ENCODE results near the gene DGCR6L. TPM values are rescaled to one million over a fixed set of nuclear protein-coding genes. Genes with fewer than 3 reads are reported as not detected.
"Not testable (repeated sequence)": the region's sequence is repeated elsewhere in the genome, so short reads cannot be mapped to it uniquely, and the experiment has no call there.

DGCR6L gene
- total RNA-seq, 1 experiment from 2014 or later = 38.6 TPM

GRCh38 chr22:20269673-20270072 lies 50.2 kb downstream of the DGCR6L start:
- H3K27me3 ChIP-seq (ENCODE audit: insufficient read depth, low read length); H3K36me3 Mint-ChIP-seq (ENCODE audit: insufficient read depth in 1 of 3, low read depth in 3 of 3); H3K9ac ChIP-seq (ENCODE audit: extremely low read depth, insufficient read length, low read length); H2BK15ac ChIP-seq (ENCODE audit: low read depth, low read length); H4K5ac ChIP-seq (ENCODE audit: insufficient read length, low read depth, low read length); H4K8ac ChIP-seq (replicated peaks; ENCODE audit: insufficient read length, low read depth, low read length); H3K79me2 ChIP-seq (ENCODE audit: insufficient read depth, low read length); H3K56ac ChIP-seq (ENCODE audit: insufficient read length, low read depth, low read length); DNase-seq; H4K91ac ChIP-seq (ENCODE audit: insufficient read length, low read depth, low read length); H3K27me3 Mint-ChIP-seq (ENCODE audit: low read depth); H3K4me3 Mint-ChIP-seq; H2AFZ ChIP-seq (ENCODE audit: low read length); H2BK5ac ChIP-seq (ENCODE audit: insufficient read length, low read length); H4K20me1 ChIP-seq (ENCODE audit: control insufficient read depth, insufficient read depth, insufficient read length); H3K14ac ChIP-seq (ENCODE audit: insufficient read depth, low read length); H2BK20ac ChIP-seq (ENCODE audit: low read depth, low read length, poor library complexity, severe bottlenecking); H3K23ac ChIP-seq (ENCODE audit: insufficient read length, low read depth, low read length); H3K4me1 ChIP-seq (ENCODE audit: insufficient read depth, low read length); H3K9me3 ChIP-seq (ENCODE audit: control insufficient read depth, low read depth, low read length); H3T11ph ChIP-seq (ENCODE audit: low read length); H3K79me1 ChIP-seq (ENCODE audit: insufficient read depth, low read depth, low read length, poor library complexity, severe bottlenecking); H3K4ac ChIP-seq (ENCODE audit: low read depth, low read length); H2BK12ac ChIP-seq (ENCODE audit: insufficient read length, low read depth, low read length); H3K27ac Mint-ChIP-seq; H3K27ac ChIP-seq (ENCODE audit: insufficient read length, low read depth, low read length); H3K4me2 ChIP-seq (ENCODE audit: insufficient read depth, insufficient read length, low read length); H2AK5ac ChIP-seq (ENCODE audit: insufficient read length, low read length); H2BK120ac ChIP-seq (ENCODE audit: low read depth, low read length, poor library complexity, severe bottlenecking); H3K9me3 Mint-ChIP-seq; H3K18ac ChIP-seq (ENCODE audit: insufficient read length, low read depth, low read length): not testable (repeated sequence)
- peaks cover 8 to 17% of the 10 kb centered on the region in 2 experiments for H3K4me1 Mint-ChIP-seq
- no CpG with 5 or more reads among the region's 8 CpGs for WGBS (ENCODE audit: extremely low coverage, insufficient read length, low lambda C conversion rate)
- peaks cover 13% of the 10 kb centered on the region for H3K23me2 ChIP-seq (ENCODE audit: insufficient read length, low read depth, low read length, poor library complexity, severe bottlenecking)

GRCh38 chr22:20269201-20269600 lies 50.7 kb downstream of the DGCR6L start:
- H2AK5ac ChIP-seq (ENCODE audit: insufficient read length, low read length); H3K23ac ChIP-seq (ENCODE audit: insufficient read length, low read depth, low read length); H2BK120ac ChIP-seq (ENCODE audit: low read depth, low read length, poor library complexity, severe bottlenecking); DNase-seq; H3K27ac ChIP-seq (ENCODE audit: insufficient read length, low read depth, low read length); H2AFZ ChIP-seq (ENCODE audit: low read length); H4K5ac ChIP-seq (ENCODE audit: insufficient read length, low read depth, low read length); H3K9me3 Mint-ChIP-seq; H3K36me3 Mint-ChIP-seq (ENCODE audit: insufficient read depth in 1 of 3, low read depth in 3 of 3); H3K27me3 Mint-ChIP-seq (ENCODE audit: low read depth); H3K9ac ChIP-seq (ENCODE audit: extremely low read depth, insufficient read length, low read length); H3K4ac ChIP-seq (ENCODE audit: low read depth, low read length); H2BK5ac ChIP-seq (ENCODE audit: insufficient read length, low read length); H3T11ph ChIP-seq (ENCODE audit: low read length); H3K79me1 ChIP-seq (ENCODE audit: insufficient read depth, low read depth, low read length, poor library complexity, severe bottlenecking); H2BK12ac ChIP-seq (ENCODE audit: insufficient read length, low read depth, low read length); H3K4me2 ChIP-seq (ENCODE audit: insufficient read depth, insufficient read length, low read length); H4K20me1 ChIP-seq (ENCODE audit: control insufficient read depth, insufficient read depth, insufficient read length); H3K79me2 ChIP-seq (ENCODE audit: insufficient read depth, low read length); H4K91ac ChIP-seq (ENCODE audit: insufficient read length, low read depth, low read length); H4K8ac ChIP-seq (replicated peaks; ENCODE audit: insufficient read length, low read depth, low read length); H3K18ac ChIP-seq (ENCODE audit: insufficient read length, low read depth, low read length); H3K4me1 ChIP-seq (ENCODE audit: insufficient read depth, low read length); H3K27me3 ChIP-seq (ENCODE audit: insufficient read depth, low read length); H2BK15ac ChIP-seq (ENCODE audit: low read depth, low read length); H3K14ac ChIP-seq (ENCODE audit: insufficient read depth, low read length); H3K9me3 ChIP-seq (ENCODE audit: control insufficient read depth, low read depth, low read length); H3K27ac Mint-ChIP-seq; H3K56ac ChIP-seq (ENCODE audit: insufficient read length, low read depth, low read length); H2BK20ac ChIP-seq (ENCODE audit: low read depth, low read length, poor library complexity, severe bottlenecking): not testable (repeated sequence)
- Mint-ChIP-seq H3K4me1 (peaks cover 8 to 13% of the 10 kb centered on the region in 2 experiments), H3K4me3 (peak overlapping the region in 1 of 2 experiments; percentile 60; a peak in 2 of 5 replicates)
- no CpG with 5 or more reads among the region's 4 CpGs for WGBS (ENCODE audit: extremely low coverage, insufficient read length, low lambda C conversion rate)
- H3K23me2 ChIP-seq (ENCODE audit: insufficient read length, low read depth, low read length, poor library complexity, severe bottlenecking) = peaks cover 13% of the 10 kb centered on the region

Measured in H9 (cell line).